HG03095 (cell line): ENCODE data around the gene LIPG.
"Not testable (repeated sequence)": the region's sequence is repeated elsewhere in the genome, so short reads cannot be mapped to it uniquely, and the experiment has no call there.

Source experiments
- ATAC-seq: cut with Tn5 transposase; IDR thresholded peaks from one replicate; pipeline ENCODE4 v1.9.1; 2021; ENCODE audit warnings: moderate library complexity; ENCODE audit not compliant: unreplicated experiment

LIPG gene

DNA sequence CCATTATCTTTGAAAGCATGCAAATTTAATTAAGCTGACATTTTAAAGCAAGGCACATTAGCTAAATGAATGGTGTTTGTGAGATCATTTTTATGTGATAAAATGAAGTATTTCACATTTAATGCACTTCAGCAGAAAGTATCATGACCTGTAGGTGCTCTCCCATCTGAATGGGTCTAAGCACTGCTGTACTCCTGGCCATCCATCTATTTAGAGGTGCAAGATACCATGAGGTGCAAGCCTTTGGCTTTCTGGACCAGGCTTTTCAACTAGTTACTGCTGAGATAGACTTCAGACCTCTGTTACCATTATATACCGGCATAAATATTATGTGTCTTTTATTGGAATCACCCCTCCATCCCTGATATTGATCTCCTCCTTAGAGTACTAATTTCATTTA lies 15.6 kb upstream of the LIPG start:
- ATAC-seq, result no peak

DNA sequence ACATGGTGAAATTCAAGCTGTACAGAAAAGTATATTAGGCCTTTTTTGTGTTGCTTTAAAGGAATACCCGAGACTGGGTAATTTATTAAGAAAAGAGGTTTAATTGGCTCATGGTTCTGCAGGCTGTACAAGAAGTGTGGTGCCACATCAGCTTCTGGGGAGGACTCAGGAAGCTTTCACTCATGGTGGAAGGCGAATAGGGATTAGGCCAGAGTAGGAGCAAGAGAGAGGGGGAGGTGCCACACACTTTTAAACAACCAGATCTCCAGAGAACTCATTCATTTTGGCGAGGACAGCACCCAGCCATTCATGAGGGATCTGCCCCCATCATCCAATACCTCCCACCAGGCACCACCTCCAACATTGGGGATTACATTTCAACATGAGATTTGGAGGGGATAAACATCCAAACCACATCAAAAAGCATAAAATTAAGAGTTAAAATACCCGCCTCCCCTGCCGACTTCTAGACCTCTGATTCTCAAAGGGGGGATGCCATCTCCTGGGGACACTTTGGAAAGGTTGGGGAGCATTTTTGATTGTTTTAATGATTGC lies 15.1 kb upstream of the LIPG start:
- ATAC-seq, result no peak

DNA sequence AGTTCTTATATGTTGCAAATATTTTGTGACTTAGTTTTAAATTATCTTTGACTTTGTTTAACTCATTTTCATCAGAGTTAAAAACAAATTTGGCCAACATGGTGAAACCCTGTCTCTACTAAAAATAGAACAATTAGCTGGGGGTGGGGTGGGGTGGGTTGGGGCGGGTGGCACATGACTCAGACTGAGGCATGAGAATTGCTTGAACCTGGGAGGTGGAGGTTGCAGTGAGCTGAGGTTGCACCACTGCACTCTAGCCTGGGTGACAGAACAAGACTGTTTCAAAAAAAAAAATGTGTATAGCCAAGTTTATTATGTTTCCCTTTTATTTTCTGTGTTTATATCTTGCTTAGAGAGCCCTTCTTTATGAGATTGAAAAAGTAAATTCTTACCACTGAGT lies 14.2 kb upstream of the LIPG start:
- no peak for ATAC-seq

DNA sequence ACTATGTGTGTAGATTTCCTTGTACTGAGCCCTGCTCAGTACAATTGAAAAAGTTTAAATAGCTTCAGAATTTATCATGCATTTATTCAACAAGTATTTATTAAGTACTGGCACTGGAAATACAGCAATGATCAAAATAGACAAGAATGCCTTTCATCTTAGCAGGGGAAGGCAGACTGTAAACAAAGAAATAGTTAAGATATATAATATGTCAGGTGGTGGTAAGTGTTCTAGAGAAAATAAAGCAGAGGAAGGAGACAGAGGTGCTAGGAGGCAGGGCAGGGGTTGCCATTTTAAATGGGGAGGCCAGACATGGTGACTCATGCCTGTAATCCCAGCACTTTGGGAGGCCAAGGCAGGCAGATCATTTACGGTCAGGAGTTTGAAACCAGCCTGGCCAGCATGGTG lies 13.6 kb upstream of the LIPG start:
- ATAC-seq, result no peak

DNA sequence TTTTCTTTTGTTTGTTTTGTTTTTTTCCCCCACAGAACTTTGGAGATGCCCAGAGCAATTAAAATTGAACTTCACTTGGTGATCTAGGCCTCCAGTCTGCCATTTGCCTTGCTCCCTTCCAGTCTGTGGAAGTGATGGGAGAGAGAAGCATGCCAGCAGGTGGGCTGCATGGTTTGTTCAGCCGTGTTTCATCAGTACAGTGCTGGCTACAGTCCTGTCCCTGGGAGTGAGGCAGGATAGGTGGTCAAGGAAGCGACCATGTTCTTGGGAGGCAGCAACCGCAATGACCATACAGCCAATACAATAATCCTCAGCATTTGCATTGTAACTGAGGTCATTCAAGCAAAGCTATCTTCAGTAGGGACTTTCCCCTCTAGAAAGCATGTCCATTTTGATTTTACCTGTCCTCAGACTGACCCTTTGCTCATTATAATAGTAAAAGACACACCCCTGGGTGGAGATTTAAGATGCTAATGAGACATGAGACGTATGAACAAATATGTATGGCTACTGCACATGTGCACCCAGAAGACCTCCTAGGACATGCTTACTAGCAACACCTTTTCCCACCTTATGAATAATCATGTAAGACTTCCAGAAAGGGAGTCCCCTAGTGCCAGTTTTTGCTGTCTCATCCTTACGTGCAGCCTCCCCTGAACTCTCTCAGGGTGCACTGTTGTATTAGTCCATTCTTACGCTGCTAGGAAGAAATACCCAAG lies 11.1 kb upstream of the LIPG start:
- no peak for ATAC-seq

DNA sequence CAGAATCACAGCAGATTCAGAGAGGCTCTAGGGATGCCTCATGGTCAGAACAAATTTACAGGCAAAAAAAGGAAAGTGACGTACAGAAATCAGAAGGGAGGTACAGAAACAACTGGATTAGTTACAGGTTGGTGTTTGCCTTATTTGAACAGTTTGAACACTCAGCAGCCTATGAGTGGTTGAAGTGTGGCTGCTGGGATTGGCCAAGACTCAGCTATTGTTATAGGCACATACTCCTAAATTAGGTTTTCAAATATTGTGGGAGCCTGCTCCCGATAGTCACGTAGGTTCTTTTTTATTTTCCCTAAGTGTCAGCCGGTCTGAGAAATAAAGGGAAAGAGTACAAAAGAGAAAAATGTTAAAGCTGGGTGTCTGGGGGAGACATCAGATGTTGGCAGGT lies 8.9 kb upstream of the LIPG start:
- ATAC-seq, result no peak

DNA sequence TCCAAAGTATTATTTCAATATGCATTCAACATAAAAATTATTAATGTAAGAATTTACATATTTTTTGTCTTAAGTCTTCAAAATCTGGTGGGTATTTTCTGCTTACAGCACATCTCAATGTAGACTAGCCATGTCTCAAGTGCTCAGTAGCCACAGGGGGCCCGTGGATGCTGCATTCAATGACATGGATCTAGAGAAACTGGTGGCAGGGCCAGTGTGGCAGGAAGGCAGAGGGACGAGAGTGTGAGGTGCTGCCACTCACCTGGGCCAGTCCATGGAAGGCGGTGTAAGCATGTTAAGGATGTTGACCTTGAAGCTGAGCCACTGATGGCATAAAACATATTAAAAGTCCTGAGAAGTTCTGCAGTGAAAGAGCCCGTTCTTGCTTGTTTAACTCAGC lies 6.2 kb upstream of the LIPG start:
- ATAC-seq, result no peak

DNA sequence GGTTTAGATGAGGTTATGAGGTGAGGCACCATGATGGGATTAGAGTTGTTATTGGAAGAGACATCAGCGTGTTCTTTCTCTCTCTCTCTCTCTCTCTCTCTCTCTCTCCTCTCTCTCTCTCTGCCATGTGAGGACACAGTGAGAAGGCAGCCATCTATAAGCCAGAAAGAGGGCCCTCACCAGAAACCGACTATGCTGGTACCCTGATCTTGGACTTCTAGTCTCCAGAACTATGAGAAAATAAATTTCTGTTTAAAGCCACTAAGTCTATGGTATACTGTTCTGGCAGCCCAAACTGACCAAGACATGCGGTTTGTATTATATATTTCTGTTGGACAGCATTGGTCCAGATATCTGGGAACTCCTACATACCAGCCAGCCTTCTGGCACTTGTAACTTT lies 3.5 kb upstream of the LIPG start:
- ATAC-seq, result no peak

DNA sequence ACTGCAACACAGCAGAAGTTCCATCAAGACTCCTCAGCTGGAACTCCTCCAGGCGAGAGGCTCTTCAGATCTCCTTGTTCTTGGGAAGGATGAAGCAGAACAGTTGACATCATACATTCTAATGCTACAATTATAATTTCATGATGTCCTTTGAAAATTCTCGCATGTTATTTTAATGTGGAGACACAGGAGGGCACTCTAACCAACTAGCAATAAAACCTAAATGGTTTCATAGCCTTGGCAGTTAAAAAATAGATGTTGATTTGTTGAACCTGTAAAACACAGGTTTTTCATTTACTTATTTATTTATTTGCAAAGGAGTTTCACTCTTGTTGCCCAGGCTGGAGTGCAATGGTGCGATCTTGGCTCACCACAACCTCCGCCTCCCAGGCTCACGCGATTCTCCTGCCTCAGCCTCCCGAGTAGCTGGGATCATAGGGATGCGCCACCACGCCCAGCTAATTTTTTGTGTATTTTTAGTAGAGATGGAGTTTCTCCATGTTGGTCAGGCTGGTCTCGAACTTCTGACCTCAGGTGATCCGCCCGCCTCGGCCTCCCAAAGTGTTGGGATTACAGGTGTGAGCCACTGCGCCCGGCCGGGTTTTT lies 2.4 kb upstream of the LIPG start:
- not testable (repeated sequence) for ATAC-seq

DNA sequence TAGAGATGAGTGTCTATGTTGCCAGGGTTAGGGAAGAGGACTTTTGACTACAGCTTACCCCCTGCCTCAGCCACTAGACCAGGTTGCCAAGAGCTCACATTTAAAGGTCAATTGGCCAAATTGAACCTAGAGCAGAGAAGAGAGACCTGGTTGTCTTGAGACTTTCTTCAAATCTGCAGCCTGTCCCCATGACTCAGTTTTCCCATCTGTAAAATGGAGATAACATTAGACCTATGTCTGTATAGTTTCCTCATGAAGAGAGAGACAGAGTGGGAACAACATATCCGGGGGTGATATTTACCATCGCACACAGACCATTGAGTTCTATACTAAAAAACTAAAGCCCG lies 1.6 kb upstream of the LIPG start:
- ATAC-seq, result no peak

DNA sequence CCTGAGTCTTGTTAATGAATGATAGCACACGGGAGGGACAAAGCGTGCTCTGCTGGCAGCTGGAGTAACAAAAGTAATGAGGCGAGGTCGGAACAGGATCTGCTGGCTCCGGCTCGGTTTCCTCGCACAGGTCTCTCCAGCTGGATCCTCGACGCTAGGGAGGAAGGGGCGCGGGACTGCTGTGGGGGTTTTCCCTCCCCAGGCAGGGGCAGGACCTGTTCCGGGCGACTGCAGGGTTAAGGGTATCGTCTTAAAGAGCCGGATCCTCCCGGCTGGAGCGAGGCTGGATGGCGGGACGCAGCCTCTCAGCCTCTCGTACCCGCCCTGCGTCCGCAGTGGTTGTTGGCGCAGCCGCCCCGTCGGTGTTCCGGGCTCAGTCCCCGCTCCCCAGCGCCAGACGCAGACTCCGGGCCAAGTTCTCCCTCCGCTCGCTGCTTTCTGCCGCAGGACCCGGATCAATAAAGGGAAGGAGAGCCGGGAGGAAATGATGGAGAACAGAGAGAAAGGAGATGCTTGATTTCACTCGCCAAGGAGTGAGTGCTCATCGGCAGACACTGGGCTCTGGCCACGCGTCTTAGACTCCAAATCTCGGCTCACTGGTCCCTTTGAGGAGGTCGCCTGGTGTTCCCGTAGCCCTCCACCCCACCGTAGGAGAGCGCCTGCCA lies 1.1 kb upstream of the LIPG start:
- ATAC-seq, result no peak

DNA sequence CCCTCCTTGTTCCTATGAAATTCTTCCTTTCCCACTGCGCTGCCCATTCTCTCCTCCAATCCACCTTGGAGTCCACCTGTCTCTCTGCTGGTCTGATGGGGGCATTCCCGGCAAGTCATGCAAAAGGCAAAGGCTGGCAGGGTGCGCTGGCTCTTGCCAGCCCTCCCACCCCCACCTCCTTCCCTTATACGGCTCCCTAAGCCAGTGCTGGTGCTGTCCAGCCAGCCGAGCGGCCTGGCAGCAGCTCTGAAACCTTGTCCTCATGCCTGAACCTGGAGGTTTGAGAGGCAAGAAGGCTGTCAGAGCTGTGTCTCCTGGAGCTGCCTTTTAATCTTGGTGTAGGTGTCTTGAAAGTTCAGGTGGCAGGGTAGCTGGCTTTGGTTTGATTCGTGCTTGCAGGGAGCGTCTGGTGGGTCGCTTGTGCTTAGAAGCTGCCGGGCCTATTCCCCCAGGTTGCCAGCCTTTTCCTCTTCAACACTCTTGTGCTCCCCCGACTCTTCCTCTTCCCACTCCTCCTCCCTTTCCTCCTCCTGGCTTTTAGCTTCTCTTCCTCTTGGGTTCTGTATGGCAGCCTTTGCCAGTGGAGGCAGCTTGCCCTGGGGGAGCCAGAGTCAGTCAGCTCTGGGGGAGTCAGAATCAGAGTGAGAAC lies 748 bp downstream of the LIPG start:
- no peak for ATAC-seq

DNA sequence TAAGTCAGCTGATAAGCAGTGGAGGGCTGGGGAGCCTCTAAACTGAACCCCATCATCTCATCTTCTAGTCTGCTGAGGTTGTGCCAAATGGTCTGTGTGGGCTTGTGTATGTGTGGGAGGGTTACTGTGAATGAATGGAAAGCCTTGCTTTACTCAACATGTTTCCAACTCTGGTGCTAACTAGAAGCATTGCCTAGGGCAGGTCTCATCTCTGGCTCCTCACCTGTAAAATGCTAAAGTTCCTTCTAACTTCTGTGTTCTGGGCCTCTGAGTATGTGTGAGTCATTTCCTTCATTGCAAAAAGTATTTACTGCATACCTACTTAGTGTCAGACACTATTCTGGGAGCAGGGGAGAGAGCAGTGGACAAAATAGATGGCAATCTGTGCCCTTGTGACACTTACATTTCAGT lies 1.3 kb downstream of the LIPG start:
- ATAC-seq, result no peak

DNA sequence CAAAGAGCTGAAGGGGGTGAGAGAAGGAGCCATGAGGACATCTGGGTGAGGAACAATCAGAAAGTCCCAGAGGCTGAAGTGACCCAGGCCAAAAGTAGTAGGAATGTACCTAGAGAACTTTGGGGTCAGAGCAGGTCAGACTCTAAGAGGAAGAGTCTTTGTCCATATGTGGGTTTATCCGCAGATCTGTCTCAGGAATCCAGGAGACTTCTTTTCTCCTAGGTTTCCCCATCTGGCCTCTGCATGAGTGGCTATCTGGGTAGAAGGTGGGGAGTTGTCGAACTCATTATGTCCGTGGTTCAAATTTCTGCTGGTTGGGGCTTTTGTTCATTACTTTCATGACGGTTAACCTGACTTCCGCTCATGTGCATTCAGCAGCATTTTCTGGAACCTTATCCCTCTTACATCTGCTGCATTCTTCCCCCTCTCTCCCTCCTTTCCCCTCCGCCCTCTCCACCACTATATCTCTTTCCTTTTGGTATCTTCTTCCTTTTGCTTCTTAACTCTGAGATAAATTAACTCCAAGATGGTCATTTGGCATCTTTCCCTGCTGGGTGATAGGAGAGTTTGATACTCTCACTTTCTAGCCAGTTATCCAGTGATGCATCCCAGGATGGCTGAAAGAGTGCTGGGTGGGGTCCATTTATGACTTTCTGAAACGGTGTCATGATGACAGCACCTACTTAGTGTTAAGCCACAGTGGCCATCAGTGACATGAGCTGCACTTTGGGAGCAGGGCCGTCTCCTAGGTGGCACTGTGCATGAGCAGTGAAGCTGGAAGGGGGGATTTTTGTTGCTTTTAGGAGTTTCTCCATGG lies 2.1 kb downstream of the LIPG start:
- no peak for ATAC-seq

DNA sequence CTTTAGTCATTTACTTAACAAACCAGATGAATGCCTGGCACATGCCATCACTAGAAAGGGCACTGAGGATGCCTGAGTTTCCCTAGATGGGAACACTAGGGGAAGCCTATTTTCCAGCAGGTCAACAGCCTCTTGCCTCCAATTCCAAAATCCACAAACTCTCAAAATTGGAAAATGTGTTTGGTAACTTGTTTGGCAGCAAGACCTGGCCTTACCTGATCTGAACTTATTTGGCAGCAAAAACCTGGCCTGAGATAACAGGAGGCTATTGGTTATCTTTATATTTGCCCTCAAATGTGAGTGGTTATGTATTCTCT lies 2.6 kb downstream of the LIPG start:
- ATAC-seq, result no peak

DNA sequence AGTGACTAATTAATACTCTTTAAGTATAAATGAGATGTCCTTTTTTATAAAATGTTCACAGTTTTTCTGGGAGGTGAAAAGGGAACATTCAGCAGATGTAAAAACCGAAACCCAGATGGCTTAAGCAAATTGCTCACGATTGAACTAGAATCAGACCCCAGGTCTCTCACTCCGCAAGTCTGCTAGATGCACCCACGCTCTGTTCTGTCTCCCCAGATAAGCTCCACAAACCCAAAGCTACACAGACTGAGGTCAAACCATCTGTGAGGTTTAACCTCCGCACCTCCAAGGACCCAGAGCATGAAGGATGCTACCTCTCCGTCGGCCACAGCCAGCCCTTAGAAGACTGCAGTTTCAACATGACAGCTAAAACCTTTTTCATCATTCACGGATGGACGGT lies 3.2 kb downstream of the LIPG start:
- no peak for ATAC-seq

DNA sequence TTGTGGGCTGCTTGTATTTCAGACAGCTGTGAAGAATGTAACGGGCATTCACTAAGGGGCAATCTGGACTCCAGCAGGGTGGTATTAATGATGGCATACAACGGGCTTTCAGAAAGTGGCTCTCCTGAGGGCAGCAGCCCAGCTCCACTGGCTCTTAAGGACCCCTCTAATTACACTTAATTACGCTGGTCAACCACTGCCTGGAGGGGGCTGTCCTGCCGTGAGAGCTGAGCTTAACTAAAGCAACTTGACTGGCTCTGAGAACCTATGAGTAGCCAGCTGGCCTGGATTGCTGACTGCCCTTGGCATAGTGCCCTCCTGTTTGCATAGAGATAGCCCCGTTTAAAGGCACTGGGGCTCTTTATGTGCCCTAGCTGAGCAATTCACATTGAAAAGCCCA lies 3.8 kb downstream of the LIPG start:
- no peak for ATAC-seq

DNA sequence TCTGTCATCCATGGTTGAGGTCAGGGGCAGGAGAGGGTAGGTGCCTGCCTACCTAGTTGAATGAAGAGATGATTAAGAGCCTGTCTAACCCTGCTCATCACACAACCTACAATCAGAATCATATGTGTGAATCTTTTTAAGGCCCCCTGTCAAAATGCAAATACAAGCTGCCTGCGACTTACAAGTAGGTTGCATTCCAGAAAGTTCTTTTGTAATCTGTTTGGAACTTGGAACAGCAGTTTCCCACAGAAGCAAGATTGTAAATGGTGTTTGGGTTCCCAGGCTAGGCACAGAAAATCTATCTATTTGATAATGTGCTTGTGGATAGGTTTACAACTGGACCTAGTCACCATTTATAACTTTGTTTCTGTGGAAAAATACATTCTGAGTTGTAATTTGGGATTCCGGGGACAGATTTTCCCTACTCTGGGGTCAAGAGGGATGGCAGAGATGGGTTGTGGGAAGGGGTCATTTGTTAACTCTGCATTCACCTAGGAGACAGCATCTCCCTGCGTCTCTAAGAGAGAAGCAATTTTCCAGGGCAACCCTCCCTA lies 4.4 kb downstream of the LIPG start:
- ATAC-seq, result no peak

DNA sequence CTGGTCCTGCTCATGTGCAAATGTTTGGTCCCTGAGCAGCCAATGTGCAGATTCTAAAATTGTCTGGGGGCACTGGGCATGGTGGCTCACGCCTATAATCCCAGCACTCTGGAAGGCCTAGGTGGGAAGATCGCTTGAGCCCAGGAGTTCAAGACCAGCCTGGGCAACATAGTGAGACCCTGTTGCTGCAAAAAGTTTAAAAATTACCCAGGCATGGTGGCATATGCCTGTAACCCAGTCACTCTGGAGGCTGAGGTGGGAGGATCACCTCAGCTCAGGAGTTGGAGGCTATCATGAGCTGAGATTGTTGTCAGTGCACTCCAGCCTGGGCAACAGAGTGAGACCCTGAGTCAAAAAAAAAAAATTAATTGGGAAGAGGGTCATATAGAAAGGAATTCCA lies 5.1 kb downstream of the LIPG start:
- no peak for ATAC-seq

DNA sequence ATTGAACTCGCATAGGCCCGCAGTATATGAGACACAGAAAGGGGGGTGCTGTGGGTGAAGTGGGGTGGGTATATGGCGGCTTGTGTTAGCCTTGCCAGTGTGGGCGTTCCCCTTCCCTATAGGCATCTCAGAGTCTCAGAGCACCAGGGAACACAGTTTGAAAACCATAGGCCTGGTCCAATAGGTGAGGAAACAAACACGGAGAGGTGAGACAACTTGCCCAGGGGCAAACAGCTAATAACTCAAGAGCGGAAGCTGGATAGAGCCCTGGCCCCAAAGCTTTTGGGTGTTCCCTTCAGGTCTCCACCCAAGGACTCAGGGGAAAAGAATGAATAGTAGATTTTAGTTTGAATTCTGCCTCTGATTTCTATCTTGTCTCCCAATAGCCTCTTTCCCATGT lies 7.9 kb downstream of the LIPG start:
- no peak for ATAC-seq

DNA sequence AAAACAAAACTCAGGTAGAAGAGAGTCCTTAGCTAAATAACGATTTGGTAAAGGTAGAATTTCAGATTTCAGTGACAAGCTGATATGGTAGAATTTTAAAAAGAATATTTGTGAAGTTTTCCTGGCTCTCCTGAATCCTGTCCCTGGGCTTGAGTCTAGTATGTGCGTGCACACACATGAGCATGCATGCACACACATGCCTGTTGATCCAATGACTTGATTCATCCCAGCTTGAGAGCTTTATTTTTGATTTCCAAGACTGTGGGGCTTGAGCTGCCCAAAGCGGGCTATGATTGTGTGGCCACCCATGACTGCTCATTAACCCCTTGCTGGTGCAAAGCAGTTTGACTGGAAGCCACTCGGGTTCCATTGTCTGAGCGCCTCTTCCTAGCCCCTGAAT lies 9.0 kb downstream of the LIPG start:
- no peak for ATAC-seq
